T1000 (cell line): ENCODE results near the gene MAGI2.
"Not testable (repeated sequence)": the region's sequence is repeated elsewhere in the genome, so short reads cannot be mapped to it uniquely, and the experiment has no call there.

Source experiments
- DNase-seq: peaks from one replicate; lab custom pipeline; 2025; ENCODE audit warnings: mixed read lengths; lab: John Stamatoyannopoulos, UW

Gene MAGI2

DNA sequence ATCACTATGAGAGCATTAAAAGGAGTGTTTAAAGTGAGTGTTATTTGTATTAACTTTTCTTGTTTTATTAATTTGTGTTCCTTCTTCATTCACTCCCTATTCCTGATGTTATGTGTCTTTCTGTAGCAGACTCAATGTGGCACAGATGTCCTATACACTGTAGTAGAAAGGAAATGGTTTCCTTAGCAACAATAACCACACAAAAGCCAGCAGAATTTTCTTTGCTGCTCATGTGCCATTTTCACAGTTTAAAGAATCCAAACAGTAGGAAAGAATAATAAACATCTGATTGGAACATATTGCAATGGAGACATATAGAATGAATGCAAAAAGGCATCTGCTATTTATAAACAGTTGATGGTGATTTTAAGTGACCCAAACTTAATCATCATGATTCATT, 891.3 kb downstream of the MAGI2 start:
- no peak for DNase-seq

DNA sequence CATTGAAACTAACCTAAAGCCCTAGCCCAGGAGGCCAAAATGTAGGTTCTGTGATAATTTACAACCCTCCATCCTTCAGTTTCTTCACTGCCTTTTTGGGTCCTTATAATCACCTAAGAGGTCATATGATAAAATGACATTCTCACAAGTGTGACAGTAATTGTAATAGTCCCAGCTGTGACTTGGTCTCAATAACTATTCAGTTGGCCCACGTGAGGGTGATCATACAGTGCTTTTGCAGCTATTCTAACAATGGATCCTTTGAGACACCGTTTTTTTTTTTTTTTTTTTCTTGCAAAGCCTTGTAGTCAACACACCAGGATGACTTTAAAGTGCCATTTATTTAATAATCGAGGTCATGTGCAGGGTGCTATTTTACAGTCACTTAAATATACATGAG, 894.9 kb downstream of the MAGI2 start:
- DNase-seq = no peak

DNA sequence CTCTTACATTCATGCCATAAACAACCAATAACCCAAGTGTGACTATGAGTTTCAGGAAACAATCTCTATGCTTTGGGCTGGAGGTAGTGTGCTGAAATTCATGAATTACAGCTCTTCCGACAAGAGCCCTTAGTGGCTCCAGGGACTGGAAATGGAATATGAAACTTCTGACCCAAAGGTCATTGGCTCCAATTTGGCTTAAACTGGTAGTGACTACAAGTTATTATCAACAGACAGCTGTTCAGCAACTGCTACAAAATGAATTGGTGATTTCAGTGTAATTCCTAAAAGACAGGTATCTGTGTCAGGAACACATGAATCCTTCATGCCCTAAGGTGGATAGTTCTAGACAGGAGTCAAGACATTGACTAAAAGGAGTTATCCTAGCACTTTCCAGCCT, 909.5 kb downstream of the MAGI2 start:
- no peak for DNase-seq

DNA sequence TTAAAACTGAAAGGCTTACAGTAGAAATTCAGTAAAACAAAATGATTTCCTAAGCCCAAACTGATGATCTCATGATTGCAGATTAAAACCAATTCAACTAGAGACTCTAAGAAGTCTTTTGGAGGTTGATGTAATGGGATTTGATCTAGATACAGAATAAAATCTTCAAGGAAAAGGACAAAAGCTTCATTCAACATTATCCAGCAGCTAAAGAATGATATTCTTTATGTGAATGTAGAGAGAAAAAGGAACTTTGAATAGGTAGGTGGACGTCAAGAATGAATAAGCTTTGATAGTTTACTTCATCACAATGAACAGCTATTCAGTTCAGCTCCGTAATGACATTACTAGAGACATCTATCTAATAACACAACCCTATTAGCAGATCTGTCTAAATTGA, 910.5 kb downstream of the MAGI2 start:
- no peak for DNase-seq

DNA sequence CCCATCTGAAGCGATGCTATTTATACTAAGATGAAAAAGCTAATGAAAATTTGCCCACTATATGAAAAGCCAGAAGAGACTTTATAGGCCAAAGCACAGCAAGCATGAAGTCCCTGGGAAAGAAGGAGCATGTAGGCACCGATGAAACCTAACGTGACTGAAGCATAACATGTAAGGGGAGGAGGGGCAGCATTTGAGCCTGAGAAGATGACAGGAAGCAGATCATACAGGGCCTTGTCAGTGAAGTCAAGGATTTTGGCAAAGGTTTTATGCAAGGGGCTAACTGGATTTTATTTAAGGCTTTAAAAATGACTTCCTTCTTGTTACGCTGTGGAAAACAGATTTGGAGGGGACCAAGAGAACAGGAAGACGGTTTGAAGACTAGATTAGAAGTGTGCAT, 910.9 kb downstream of the MAGI2 start:
- no peak for DNase-seq

DNA sequence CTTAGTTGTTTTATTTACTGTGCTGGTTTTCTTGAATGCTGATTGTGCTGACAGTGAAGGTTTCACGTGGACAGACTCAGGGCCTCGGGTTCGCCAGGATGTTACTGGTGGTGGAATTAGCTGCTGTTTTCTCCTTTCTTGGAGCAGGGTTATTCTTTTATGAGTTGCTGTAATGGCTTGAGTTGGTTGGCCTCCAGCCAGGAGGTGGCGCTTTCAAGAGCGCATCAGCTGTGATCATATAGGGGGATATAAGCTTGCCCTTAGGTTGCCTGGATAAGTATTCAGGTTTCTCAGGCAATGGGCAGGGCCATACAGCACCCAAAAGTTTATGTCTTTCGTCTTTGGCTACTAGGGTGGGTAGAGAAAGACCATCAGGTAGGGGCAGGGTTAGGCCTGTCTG, 913.6 kb downstream of the MAGI2 start:
- no peak for DNase-seq

DNA sequence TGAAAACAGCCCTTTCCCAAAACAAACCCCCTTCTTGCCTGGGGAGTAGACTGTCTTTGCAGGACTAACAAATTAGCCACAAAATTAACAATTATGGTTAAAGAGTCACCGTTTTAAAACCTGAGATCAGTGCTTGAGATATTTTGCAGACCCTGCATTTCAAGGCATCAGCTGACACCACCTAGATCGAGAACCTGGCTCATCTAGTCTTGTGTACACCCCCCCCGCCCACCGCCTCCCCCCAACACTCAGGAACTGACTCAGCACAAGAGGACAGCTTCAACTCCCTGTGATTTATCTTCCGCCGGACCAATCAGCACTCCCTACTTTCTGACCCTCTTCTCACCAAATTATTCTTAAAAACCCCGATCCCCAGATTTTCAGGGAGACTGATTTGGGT, 917.8 kb downstream of the MAGI2 start:
- no peak for DNase-seq

DNA sequence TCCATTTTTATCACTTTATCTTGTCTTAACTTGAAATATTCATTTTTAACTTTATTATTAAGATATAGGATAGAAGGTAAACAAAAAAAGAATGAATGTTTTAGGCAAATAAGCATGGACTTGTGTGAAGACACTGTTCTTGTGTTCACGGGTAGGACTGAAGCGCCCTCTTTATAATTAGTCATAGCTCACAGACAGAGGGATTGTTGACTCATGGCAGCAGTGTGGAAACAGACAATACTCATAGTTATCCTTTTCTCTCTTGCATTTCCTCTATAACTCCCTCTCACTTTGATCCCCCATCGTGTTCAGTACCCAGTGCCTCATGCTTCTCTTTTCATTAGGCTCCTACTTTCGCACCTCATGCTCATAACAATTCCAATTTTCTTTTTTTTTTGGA, 923.1 kb downstream of the MAGI2 start:
- DNase-seq = no peak

DNA sequence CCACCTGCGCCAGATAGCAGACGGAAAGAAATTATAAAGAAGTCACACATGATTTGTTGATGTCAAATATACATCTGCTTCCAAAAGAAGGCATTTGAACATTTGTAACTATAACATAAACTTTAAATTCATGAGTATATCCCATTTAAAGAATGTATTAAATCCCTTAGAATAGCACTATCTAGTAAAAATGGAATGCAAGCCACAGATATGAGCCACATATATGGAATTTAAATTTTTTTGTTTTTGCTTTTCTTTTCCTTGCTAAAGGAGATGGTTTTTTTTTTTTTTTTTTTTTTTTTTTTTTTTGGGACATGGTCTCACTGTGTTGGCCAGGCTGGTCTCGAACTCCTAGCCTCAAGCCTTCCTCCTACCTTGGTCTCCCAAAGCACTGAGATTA, 924.1 kb downstream of the MAGI2 start:
- no peak for DNase-seq

DNA sequence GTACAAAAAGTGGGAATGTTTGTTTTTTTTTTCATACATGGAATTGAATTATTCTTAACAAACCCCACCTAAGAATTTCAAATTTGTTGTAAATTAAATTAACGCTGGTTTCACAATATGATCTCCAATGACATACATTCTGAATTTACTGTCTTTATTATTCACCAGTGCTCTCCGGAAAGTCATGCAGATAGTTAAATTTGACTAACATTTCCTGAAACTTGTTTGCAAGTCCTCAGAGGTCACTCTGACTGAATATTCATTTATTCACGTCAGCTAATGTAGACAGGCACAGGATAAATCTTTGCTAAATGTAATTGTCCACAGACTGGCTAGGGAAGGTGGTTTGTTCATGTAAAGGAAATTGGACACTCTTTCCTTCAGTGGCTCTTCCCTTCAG, 924.5 kb downstream of the MAGI2 start:
- no peak for DNase-seq

DNA sequence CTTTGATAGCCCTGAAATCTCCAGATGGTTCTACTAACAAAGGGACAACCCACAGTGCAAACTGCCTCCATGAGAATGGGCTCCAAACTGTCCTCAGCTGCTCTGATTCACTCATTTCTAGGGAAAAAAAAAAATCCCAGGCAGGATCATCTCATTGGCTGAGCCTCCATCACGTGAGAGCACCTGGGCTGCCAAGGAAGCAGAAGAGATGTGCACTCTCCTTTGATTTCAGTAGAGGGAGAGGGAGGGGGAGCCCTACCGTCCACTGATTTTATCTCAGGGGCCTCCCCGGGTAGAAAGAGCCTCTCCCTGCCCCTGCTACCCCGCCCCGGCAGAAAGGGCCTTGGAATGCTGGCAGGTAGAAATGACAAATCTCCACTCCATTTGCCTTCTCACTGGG, 929.5 kb downstream of the MAGI2 start:
- no peak for DNase-seq

DNA sequence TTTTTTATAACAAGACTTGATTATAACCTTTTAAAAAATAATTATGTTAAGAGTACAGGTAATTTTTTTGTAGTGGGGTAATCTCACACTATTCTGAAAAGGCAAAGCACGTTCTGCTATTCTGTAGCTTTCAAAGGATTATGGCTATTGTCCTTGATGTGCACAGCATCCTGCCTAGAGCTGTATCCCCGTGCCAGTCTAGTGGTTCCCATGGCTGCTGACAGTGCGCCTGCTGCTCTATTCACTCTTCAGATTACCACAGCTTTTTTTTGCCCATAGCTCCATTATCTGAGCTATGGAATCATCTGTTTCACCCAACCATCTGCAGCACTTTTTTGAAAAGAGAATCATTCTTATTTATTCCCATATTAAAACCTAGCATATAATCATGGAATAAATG, 931.5 kb downstream of the MAGI2 start:
- no peak for DNase-seq

DNA sequence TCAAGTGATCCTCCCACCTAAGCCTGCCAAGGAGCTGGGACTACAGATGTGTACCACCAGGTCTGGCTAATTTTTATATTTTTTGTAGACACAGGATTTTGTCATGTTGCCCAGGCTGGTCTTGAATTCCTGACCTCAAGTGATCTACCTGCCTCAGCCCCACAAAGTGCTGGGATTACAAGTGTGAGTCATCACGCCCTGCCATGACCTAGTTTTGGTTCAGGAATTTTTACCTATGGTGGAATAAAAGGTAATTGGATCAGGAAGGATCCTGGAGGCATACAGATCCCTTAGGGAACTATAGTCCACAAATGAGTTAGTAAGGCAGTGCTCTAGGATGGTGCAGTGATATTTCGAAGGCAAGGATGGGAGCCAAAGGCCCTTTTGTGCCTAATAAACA, 937.0 kb downstream of the MAGI2 start:
- DNase-seq = no peak

DNA sequence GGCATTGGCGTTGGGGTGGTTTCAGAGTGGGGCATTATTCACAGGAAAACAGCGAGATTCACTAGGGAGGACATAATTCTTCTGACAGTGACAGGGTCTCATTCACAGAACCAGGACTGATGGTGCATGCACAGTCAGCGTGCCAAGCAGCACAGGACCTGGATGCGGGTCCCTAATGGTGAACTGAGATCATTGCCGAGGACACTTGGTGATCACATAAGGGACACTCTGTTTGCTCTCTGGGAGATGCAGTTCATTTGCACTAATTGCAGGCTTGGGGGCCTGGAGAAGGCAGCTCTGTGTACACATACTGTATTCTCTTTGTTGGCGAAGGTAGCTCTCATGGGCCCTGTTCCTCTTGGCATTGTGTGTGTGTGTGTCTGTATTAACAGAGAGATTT, 938.8 kb downstream of the MAGI2 start:
- DNase-seq = no peak

DNA sequence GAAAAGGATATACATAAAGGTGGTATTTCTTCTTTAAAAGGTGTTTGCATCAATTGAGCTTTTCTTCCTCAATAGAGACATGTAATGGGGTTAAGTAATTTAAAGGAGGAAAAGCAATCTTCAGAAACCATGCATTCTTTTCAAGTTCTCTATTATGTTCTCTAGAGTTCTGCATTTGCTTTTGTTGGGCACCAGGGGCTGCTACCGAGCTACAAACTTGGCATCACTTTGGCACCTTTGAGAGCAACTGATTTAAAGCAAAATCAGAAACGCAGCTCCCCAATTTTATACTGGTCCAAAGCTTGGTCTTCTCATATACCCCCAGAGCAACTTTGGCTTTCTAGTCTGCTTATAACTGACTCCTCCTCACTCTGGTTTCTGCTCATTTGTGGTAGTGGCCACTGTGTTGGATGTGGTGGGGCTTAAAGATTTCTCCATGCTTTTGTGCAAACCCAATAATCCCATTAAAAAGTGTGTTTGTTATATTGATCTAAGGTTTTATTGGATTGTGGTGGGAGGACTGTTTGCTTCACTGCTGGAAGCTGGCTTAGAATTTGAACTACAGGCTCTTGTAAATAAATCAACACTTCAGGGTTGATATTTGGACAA, 942.8 kb downstream of the MAGI2 start:
- no peak for DNase-seq

DNA sequence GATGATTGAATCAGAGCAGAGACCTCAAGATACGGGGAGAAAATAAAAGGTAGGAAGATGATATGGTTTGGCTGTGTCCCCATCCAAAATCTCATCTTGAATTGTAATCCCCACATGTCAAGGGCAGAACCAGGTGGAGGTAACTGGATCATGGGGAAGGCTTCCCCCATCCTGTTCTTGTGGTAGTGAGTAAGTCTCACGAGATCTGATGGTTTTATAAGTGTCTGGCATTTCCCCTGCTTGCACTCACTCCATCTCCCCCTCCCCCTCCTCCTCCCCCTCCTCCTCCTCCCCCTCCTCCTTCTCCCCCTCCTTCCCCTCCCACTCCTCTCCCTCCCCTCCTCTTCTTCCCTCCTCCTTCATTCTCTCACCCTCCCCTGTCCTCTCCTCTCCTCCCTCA, 950.2 kb downstream of the MAGI2 start:
- not testable (repeated sequence) for DNase-seq

DNA sequence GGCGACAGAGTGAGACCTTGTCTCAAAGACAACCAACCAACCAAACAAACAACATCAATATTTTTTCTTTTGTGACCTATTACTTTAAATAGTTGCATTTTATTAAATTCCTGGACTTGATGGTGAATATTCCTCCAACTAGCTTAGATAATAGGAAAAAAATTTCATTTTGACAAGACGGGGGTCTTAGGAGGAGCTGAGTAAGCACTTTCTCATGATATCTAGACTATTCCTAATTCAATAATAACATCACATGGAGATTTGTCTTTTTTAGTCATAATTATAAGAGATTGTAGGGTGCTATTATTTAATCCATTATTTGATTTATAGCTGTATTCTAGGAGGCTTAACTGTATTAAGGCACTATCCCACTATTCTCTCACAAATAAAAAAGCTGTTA, 952.4 kb downstream of the MAGI2 start:
- no peak for DNase-seq

DNA sequence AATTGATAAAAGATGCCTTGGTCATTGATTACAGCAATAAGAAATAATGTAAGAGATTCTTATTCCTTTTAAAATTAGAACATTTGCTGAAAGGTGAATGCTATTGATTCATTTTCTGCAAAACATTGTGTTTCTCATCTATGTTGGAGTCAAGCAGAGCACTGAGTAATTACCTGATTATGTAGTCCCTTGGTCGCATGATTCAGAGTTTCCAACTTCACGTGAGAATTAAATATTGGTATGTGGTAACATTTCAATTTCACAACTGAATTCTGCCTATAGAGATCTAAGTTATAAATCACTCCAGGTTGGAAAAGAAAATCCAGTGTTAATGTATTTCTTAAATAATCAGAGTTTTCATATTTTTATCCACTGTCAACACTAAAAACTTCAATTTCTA, 953.5 kb downstream of the MAGI2 start:
- no peak for DNase-seq

DNA sequence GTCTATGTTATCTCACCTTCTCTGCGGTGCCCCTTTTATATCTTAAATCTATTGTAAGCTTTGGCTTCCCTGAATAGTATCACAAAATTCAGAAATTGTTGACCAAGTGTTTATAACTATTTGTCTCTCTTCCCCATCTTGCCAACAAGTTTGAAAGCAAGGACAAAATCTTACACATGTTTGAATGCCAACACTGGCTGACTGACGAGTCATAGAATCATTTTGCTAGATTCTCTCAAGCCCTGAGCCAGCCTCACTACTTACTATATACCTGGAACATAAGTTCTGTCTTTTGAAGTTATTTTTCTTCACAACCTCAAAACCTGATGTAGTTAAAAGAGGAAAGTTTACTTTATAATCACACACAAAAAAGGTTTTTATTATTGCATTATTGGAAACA, 954.2 kb downstream of the MAGI2 start:
- DNase-seq = no peak

DNA sequence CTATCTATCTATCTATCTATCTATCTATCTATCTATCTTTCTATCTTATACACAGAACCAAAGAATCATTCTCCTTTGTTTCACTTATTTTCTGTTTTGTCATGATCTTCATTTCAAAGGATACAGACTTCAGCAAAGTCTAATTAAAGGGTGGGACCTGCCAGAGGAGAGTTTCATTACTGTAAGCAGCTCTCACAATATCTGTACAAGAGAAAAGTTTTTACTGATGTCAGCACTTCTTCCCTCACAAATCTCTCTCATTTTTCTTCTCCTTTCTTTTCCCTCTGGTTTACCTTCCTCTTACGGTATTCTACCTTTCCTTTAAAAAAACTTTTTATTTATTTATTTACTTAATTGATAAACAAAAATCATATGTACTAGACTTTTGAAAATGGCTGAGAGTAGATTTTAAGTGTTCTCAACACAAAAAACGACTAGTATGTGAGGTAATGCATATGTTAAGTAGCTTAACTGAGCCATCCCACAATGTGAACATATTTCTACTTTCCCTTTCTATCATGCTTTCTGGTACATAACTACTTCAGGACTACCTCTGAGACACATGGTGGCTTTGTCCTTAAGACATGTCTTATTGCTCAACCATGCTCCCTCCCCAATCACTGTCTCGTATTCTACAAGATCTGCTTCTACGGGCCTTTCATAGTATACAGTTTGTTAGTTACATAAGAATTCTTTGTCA, 955.6 kb downstream of the MAGI2 start:
- no peak for DNase-seq

DNA sequence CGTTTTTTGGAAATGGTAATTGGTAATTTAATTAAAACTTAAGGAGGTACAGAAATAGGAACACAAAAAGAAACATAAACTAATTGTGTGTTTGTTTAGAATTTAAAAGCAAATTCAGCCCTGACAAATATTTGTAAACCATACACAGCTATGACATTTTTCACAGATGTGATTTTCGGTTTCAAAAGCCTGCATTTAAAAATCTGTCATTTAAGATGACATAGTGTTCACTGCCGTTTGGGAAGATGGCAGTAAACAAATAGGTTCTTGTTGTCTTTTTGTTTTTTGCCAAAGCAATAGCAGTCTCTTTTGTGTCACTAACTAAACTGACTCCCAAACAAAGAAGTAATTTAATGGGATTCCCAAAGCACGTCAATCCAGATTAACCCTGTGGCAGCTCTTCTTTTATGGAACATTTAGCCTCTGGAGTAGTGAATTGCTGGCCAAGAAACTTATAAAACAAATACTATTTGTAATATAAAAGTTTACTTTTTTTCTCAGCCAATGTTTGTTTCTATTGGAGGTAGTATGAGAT, 957.3 kb downstream of the MAGI2 start:
- no peak for DNase-seq

DNA sequence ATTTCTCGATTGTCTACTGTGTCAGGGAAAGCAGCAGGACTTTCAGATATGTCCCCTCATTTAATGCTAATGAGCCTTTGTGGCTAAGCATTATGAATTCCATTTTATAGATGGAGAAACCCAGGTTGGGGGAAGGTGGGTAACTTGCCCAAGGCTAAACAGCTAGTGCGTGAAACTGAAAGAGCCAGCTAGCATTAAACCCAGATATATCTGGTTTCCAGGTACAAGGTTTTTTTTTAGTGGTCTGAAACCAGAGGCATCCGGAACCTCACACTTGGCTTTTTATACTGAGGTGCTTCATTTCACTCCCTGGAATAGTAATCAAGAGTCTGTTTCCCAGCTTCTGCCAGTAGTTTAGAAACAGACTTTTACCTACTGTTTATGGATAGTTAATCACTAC, 960.1 kb downstream of the MAGI2 start:
- DNase-seq = no peak

DNA sequence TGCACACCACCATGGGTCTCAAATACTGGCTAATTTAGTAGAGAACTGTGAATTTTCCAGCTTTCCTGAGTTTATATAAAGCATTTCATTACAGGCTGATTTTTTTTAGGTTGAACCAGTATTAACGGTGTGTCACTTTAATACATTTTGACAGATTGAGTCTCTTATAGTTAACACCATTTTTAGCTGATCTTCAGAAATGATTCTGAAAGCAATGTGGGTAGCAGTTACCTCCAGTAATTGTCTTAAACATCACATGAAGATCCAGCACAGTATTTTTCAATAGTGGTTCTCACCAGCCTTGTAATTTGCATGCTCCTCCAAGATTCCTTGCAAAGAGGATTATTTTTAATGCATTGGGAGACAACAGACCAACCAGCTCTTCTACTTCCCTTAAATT, 961.3 kb downstream of the MAGI2 start:
- DNase-seq = no peak

DNA sequence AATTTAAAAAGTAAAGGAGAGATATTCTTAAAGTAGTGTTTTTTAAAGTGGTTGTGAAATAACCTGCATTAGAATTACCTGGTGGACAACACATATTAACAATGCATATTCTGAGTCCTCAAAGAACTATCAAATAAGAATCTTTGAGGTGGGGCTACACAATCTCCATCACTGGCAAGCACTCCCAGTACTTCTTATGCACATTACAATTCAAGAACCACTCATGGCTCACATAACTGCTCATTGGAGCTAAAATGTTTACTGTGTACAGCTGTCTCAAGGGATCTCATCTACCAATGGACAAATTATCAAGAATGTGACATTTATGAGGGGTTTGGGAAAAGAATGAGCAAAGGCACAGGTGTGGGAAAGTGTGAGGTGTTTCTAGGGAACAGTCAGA, 962.9 kb downstream of the MAGI2 start:
- DNase-seq = no peak
